GM12891 (cell line): Measurements from ENCODE around the gene PLPP3.

ENCODE experiments used
- DNase-seq: peaks from one replicate; pipeline ENCODE4 v3.0.0; 2011; ENCODE audit warnings: low spot score; ENCODE audit not compliant: insufficient read length
- FAIRE-seq: peaks from 2 replicates; lab custom pipeline; 2011; peaks lifted over from hg19 to GRCh38; lab: Jason Lieb, UNC
- PAX5 ChIP-seq: IDR thresholded peaks from 2 replicates; pipeline ENCODE4 v1.6.1; 2011; ENCODE audit warnings: low read length, moderate library complexity, mild to moderate bottlenecking; ENCODE audit not compliant: insufficient read depth, severe bottlenecking
- POLR2A ChIP-seq: IDR thresholded peaks from 2 replicates; pipeline ENCODE4 v1.6.1; 2011; ENCODE audit warnings: low read depth, low read length, control low read depth
- POLR2AphosphoS5 ChIP-seq: IDR thresholded peaks from 2 replicates; pipeline ENCODE4 v1.6.1; 2011; ENCODE audit warnings: low read depth, low read length, control low read depth
- POU2F2 ChIP-seq: IDR thresholded peaks from 2 replicates; pipeline ENCODE4 v1.6.1; 2011; ENCODE audit warnings: low read depth, mild to moderate bottlenecking, control low read depth, low read length, moderate library complexity
- SPI1 ChIP-seq: IDR thresholded peaks from 2 replicates; pipeline ENCODE4 v1.6.1; 2011; ENCODE audit warnings: low read depth, low read length, control low read depth
- TAF1 ChIP-seq: IDR thresholded peaks from 2 replicates; pipeline ENCODE4 v1.6.1; 2011; ENCODE audit warnings: low read depth, low read length, control low read depth

Gene PLPP3

GRCh38 chr1:56501888-56502287 is 77.5 kb downstream of the PLPP3 start:
- DNase-seq (no peak), FAIRE-seq (no peak)
- TF ChIP-seq SPI1 (no peak), POLR2AphosphoS5 (no peak), POLR2A (no peak), TAF1 (no peak), PAX5 (no peak), POU2F2 (no peak)

GRCh38 chr1:56501426-56501825 is 77.9 kb downstream of the PLPP3 start:
- no peak for FAIRE-seq
- TF ChIP-seq SPI1, result no peak
- no peak for TF ChIP-seq POLR2AphosphoS5
- TF ChIP-seq PAX5, result no peak
- no peak for TF ChIP-seq POLR2A
- TF ChIP-seq POU2F2, result no peak
- TF ChIP-seq TAF1, result no peak
- no peak for DNase-seq

GRCh38 chr1:56496821-56497772 is 82.3 kb downstream of the PLPP3 start:
- FAIRE-seq (no peak), DNase-seq (no peak)
- TF ChIP-seq TAF1 (no peak), SPI1 (no peak), POLR2AphosphoS5 (no peak), POU2F2 (no peak), POLR2A (no peak), PAX5 (no peak)

GRCh38 chr1:56496158-56496557 is 83.2 kb downstream of the PLPP3 start:
- no peak for DNase-seq
- TF ChIP-seq POLR2AphosphoS5 (no peak), POLR2A (no peak), POU2F2 (no peak), PAX5 (no peak), SPI1 (no peak)
- FAIRE-seq, result no peak

GRCh38 chr1:56495538-56495937 is 83.8 kb downstream of the PLPP3 start:
- DNase-seq (no peak), FAIRE-seq (no peak)
- no peak for TF ChIP-seq POU2F2
- no peak for TF ChIP-seq SPI1
- TF ChIP-seq POLR2A, result no peak
- no peak for TF ChIP-seq PAX5
- TF ChIP-seq TAF1, result no peak
- no peak for TF ChIP-seq POLR2AphosphoS5

GRCh38 chr1:56494306-56494705 is 85.1 kb downstream of the PLPP3 start:
- no peak for FAIRE-seq
- DNase-seq, result no peak
- TF ChIP-seq POU2F2, result no peak
- no peak for TF ChIP-seq POLR2AphosphoS5
- TF ChIP-seq TAF1, result no peak
- TF ChIP-seq POLR2A, result no peak
- no peak for TF ChIP-seq SPI1
- no peak for TF ChIP-seq PAX5

GRCh38 chr1:56493826-56494225 is 85.5 kb downstream of the PLPP3 start:
- no peak for DNase-seq
- FAIRE-seq, result no peak
- TF ChIP-seq POLR2A, result no peak

- FAIRE-seq (no peak), DNase-seq (no peak)
- TF ChIP-seq SPI1 (no peak), TAF1 (no peak), POU2F2 (no peak), PAX5 (no peak)
These were observed 87.9 kb downstream of the PLPP3 start for GRCh38 chr1:56491441-56491840.

- TF ChIP-seq POLR2A, result no peak
- TF ChIP-seq TAF1, result no peak
- TF ChIP-seq SPI1, result no peak
- no peak for TF ChIP-seq POLR2AphosphoS5
- no peak for TF ChIP-seq POU2F2
- no peak for TF ChIP-seq PAX5
- no peak for DNase-seq
- FAIRE-seq, result no peak
These were observed 88.7 kb downstream of the PLPP3 start for GRCh38 chr1:56490619-56491018.

GRCh38 chr1:56489695-56490094 is 89.7 kb downstream of the PLPP3 start:
- DNase-seq (no peak), FAIRE-seq (no peak)
- TF ChIP-seq POU2F2, result no peak
- no peak for TF ChIP-seq POLR2AphosphoS5
- no peak for TF ChIP-seq TAF1
- TF ChIP-seq POLR2A, result no peak
- no peak for TF ChIP-seq SPI1
- TF ChIP-seq PAX5, result no peak
